ENCODE measurements around the gene KCNN4. TPM values are rescaled to one million over a fixed set of nuclear protein-coding genes. Genes with fewer than 3 reads are reported as not detected.

Gene KCNN4
- total and polyA plus RNA-seq, 2 of the 13 experiments (the other 11 are each of a cell fraction or from before 2014, with no cell fraction given), result 0.13 to 0.25 TPM

DNA sequence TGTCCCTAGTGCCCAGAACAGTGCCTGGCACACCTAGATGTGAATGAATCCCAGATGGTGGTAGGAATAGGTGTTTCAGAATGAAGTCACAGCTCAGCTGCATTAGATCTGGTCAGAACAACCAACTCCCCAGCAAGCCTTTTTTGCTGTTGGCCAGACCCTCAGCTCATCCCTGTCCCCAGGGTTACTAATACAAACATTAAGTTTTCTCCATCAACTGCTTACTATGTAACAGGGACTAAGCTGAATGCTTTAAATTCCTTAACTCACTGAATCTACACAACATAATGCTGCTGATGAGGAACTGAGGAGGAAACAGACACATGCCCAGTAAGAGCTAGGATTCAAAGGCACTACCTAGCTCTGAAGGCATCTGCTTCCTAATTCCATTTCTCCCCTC is 44.8 kb downstream of the KCNN4 start:
- no peak overlapping the region for H2AFZ ChIP-seq (ENCODE audit: low read length)
- CTCF ChIA-PET (ENCODE audit: low intra/inter-chr PET ratio, low total read pairs), result no interaction called here
- in situ Hi-C loops (cut with HindIII; ENCODE audit: extremely low pct_ligation_motif_present, low pct_unique_long_range_greater_than_20kb) (no loop called here), intact Hi-C loops (cut with micrococcal nuclease; ENCODE audit: unreplicated experiment) (no loop called here)
- H3K79me2 ChIP-seq (ENCODE audit: insufficient read depth, low read length), result no peaks in the 10 kb centered on the region
- no peak for FAIRE-seq
- POLR2A ChIA-PET, result interaction anchor here (1.5 kb wide), 1 partner anchor 19 kb away, joined by 5 read pairs; the partner anchor contains the start of gene SMG9
- ATAC-seq, result no peak
- DNase-seq (ENCODE audit: low spot score), result no peak
- H3K4me1 ChIP-seq (ENCODE audit: insufficient read depth, low read length), result no peaks in the 10 kb centered on the region
- H3K4me3 ChIP-seq (replicated peaks in 1 of 3; ENCODE audit: insufficient read depth in 1 of 3, low read depth in 2 of 3, low read length in 3 of 3), result no peak overlapping the region
- no peak overlapping the region for H3K27ac ChIP-seq (ENCODE audit: extremely low read length, insufficient read depth, low read length)
- H4K20me1 ChIP-seq (ENCODE audit: insufficient read depth, low read length), result no peaks in the 10 kb centered on the region
- H3K36me3 ChIP-seq (replicated peaks in 1 of 2; ENCODE audit: control insufficient read depth in 1 of 2, insufficient read depth in 2 of 2, low read length in 2 of 2), result peaks cover 27 to 84% of the 10 kb centered on the region in 2 experiments
- BruUV-seq (replicated peaks), result no TSS peak
- TF ChIP-seq, protein P1, sequence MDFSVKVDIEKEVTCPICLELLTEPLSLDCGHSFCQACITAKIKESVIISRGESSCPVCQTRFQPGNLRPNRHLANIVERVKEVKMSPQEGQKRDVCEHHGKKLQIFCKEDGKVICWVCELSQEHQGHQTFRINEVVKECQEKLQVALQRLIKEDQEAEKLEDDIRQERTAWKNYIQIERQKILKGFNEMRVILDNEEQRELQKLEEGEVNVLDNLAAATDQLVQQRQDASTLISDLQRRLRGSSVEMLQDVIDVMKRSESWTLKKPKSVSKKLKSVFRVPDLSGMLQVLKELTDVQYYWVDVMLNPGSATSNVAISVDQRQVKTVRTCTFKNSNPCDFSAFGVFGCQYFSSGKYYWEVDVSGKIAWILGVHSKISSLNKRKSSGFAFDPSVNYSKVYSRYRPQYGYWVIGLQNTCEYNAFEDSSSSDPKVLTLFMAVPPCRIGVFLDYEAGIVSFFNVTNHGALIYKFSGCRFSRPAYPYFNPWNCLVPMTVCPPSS (IDR thresholded peaks at IDR 0.05), result no peak
- TF ChIP-seq NR2F6 (IDR thresholded peaks at IDR 0.05), result no peak
- TF ChIP-seq NR2F6 (CRISPR knock-in tag; IDR thresholded peaks at IDR 0.05), result no peak
- TF ChIP-seq SALL1 (CRISPR knock-in tag; IDR thresholded peaks at IDR 0.05), result no peak
- TF ChIP-seq, protein P2, sequence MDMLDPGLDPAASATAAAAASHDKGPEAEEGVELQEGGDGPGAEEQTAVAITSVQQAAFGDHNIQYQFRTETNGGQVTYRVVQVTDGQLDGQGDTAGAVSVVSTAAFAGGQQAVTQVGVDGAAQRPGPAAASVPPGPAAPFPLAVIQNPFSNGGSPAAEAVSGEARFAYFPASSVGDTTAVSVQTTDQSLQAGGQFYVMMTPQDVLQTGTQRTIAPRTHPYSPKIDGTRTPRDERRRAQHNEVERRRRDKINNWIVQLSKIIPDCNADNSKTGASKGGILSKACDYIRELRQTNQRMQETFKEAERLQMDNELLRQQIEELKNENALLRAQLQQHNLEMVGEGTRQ (IDR thresholded peaks at IDR 0.05; ENCODE audit: low read depth, low read length), result no peak
- TF ChIP-seq, protein P2 (CRISPR knock-in tag; IDR thresholded peaks at IDR 0.05; ENCODE audit: borderline replicate concordance), result no peak
- TF ChIP-seq ZMYM4 (CRISPR knock-in tag; IDR thresholded peaks at IDR 0.05), result no peak
- TF ChIP-seq, protein P3, sequence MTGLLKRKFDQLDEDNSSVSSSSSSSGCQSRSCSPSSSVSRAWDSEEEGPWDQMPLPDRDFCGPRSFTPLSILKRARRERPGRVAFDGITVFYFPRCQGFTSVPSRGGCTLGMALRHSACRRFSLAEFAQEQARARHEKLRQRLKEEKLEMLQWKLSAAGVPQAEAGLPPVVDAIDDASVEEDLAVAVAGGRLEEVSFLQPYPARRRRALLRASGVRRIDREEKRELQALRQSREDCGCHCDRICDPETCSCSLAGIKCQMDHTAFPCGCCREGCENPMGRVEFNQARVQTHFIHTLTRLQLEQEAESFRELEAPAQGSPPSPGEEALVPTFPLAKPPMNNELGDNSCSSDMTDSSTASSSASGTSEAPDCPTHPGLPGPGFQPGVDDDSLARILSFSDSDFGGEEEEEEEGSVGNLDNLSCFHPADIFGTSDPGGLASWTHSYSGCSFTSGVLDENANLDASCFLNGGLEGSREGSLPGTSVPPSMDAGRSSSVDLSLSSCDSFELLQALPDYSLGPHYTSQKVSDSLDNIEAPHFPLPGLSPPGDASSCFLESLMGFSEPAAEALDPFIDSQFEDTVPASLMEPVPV (CRISPR knock-in tag; IDR thresholded peaks at IDR 0.05), result no peak
- TF ChIP-seq ZNF891 (CRISPR knock-in tag; IDR thresholded peaks at IDR 0.05), result no peak
- no peak for TF ChIP-seq SP1 (IDR thresholded peaks at IDR 0.05)
- no peak for TF ChIP-seq SP1 (CRISPR knock-in tag; IDR thresholded peaks at IDR 0.05)
- TF ChIP-seq, protein P4, sequence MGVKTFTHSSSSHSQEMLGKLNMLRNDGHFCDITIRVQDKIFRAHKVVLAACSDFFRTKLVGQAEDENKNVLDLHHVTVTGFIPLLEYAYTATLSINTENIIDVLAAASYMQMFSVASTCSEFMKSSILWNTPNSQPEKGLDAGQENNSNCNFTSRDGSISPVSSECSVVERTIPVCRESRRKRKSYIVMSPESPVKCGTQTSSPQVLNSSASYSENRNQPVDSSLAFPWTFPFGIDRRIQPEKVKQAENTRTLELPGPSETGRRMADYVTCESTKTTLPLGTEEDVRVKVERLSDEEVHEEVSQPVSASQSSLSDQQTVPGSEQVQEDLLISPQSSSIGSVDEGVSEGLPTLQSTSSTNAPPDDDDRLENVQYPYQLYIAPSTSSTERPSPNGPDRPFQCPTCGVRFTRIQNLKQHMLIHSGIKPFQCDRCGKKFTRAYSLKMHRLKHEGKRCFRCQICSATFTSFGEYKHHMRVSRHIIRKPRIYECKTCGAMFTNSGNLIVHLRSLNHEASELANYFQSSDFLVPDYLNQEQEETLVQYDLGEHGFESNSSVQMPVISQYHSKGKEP (CRISPR knock-in tag; IDR thresholded peaks at IDR 0.05), result no peak
- TF ChIP-seq FOXJ3 (CRISPR knock-in tag; IDR thresholded peaks at IDR 0.05; ENCODE audit: borderline replicate concordance), result no peak
- TF ChIP-seq NFE2L2 (IDR thresholded peaks at IDR 0.05; ENCODE audit: low read length), result no peak
- TF ChIP-seq, protein P5, sequence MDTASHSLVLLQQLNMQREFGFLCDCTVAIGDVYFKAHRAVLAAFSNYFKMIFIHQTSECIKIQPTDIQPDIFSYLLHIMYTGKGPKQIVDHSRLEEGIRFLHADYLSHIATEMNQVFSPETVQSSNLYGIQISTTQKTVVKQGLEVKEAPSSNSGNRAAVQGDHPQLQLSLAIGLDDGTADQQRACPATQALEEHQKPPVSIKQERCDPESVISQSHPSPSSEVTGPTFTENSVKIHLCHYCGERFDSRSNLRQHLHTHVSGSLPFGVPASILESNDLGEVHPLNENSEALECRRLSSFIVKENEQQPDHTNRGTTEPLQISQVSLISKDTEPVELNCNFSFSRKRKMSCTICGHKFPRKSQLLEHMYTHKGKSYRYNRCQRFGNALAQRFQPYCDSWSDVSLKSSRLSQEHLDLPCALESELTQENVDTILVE (CRISPR knock-in tag; IDR thresholded peaks at IDR 0.05), result no peak
- TF ChIP-seq ZNF547 (CRISPR knock-in tag; IDR thresholded peaks at IDR 0.05), result no peak
- H3K4me2 ChIP-seq (ENCODE audit: low read depth, low read length), result no peak overlapping the region
- H3K9ac ChIP-seq (ENCODE audit: insufficient read depth, low read depth, low read length), result no peak overlapping the region
- H3K27me3 ChIP-seq (ENCODE audit: control insufficient read depth in 1 of 2, insufficient read depth in 2 of 2, low read length in 2 of 2), result no peaks in the 10 kb centered on the region
- no peaks in the 10 kb centered on the region for H3K9me3 ChIP-seq (ENCODE audit: low read length)
